Ovary (tissue), 9 donors: ENCODE data around the gene STYK1. TPM values are rescaled to one million over a fixed set of nuclear protein-coding genes. Genes with fewer than 3 reads are reported as not detected.
"Not testable (repeated sequence)": the region's sequence is repeated elsewhere in the genome, so short reads cannot be mapped to it uniquely, and the experiment has no call there.

Experiments
- DNase-seq, 5 donors: peaks; one replicate each; pipeline ENCODE4 v3.0.0-alpha.2; 2019 to 2020
- H3K27ac ChIP-seq, 2 donors: fragments of 200-600 bp; one replicate each; pipeline versions ENCODE4 v1.5.1 to v1.8.0; 2019 to 2022
- H3K27me3 ChIP-seq: fragments of 200-600 bp; one replicate; pipeline ENCODE4 v1.8.0; 2022
- H3K36me3 ChIP-seq: fragments of 200-600 bp; sonication (generic); one replicate; pipeline ENCODE4 v1.5.1; 2019
- H3K4me1 ChIP-seq: one replicate; pipeline ENCODE4 v1.8.1; 2013; ENCODE audit warnings: mild to moderate bottlenecking, moderate library complexity; ENCODE audit not compliant: insufficient read depth
- H3K4me3 ChIP-seq: fragments of 200-600 bp; sonication (generic); one replicate; pipeline ENCODE4 v1.5.1; 2017
- H3K9me3 ChIP-seq, 2 donors: fragments of 200-600 bp in 1 of 2; sonication (generic) in 1 of 2; one replicate each; pipeline versions ENCODE4 v1.5.1 to v1.8.1; 2013 to 2019; ENCODE audit warnings: mild to moderate bottlenecking in 1 of 2, moderate library complexity in 1 of 2
- CTCF ChIP-seq, 3 donors: fragments of 450-650 bp in 2 of 3; fragments of 200-600 bp in 1 of 3; IDR thresholded peaks; one replicate each; pipeline versions ENCODE4 v1.5.1 to v1.8.0; 2016 to 2022; ENCODE audit warnings: antibody characterized with exemption in 3 of 3, mild to moderate bottlenecking in 1 of 3
- EP300 ChIP-seq: sonication (generic); formaldehyde crosslinking; IDR thresholded peaks from one replicate; pipeline ENCODE4 v1.6.1; 2017; ENCODE audit warnings: antibody characterized with exemption
- POLR2A ChIP-seq: fragments of 450-650 bp; IDR thresholded peaks from one replicate; pipeline ENCODE4 v1.6.1; 2017; ENCODE audit warnings: antibody characterized with exemption, mild to moderate bottlenecking, moderate library complexity
- WGBS, 3 donors: extraction: QIAGEN DNeasy Blood & Tissue Kit in 1 of 3; methylation state at CpG; one replicate each; pipeline versions ENCODE4 v1.1.5 to v1.1.7; 2013 to 2017; 5-methylcytosine and 5-hydroxymethylcytosine counted together
- intact Hi-C, 4 donors: fragments of 100-400 bp; cut with DNase I; formaldehyde crosslinking; loops; one replicate each; pipeline versions ENCODE4 v1.11.0 to v1.15.1; 2022 to 2023
- polyA plus RNA-seq, 2 donors: library from polyadenylated mRNA; stranded (reverse); fragments of 200-250 nt in 1 of 2; fragments of 350-450 nt in 1 of 2; fragmentation: Illumina TruSeq in 1 of 2; extraction: RNeasy Lipid Tissue Mini Kit (QIAGEN cat#74804) in 1 of 2; gene quantifications; one replicate each; pipeline ENCODE4 v1.2.3, GENCODE V29; 2013 to 2014
- total RNA-seq, 7 donors: library from RNA; depleted of rRNA in 2 of 7; stranded (reverse); fragments of >200 nt in 2 of 7; fragmentation: NEBNext Ultra II Directional in 3 of 7; extraction: Animal tissue kit (Norgen Biotek cat#: 25700) in 3 of 7; gene quantifications; one replicate each; pipeline versions ENCODE4 v1.1.0 to v1.2.4, GENCODE V29; 2016 to 2023
- donor health status: DM: no; HTN: no; CAD: no; lungs with moderate emphysema.
- donor health status: DM: no; HTN: no; CAD: no.
- donor health status: Bipolar disorder and iron deficiency.
- donor health status: DM: yes; HTN: yes; CAD: no.
- donor health status: DM: no; HTN: no; CAD: no.
- donor health status: DM: yes; HTN: yes; CAD: no.

Gene STYK1
- total and polyA plus RNA-seq, 9 donors: 0.07 to 1.3 (median 0.33) TPM; not detected in 2

- Histone ChIP-seq H3K36me3 (no peaks in the 10 kb centered on the region), H3K4me3 (no peak overlapping the region), H3K4me1 (no peaks in the 10 kb centered on the region), H3K27me3 (no peaks in the 10 kb centered on the region), H3K9me3 (peaks cover 0 to 3% of the 10 kb centered on the region in 2 donors), H3K27ac (no peak overlapping the region)
- no peak for DNase-seq
- intact Hi-C loops: no loop called here
- TF ChIP-seq EP300 (no peak), CTCF (IDR thresholded peaks at IDR 0.05) (no peak), POLR2A (no peak)
- 97 to 98% (median 98%) methylated on average over 3 of the region's 3 CpGs for WGBS, 3 donors
These were observed 91.1 kb downstream of the STYK1 start for GRCh38 chr12:10582704-10583103.

GRCh38 chr12:10582133-10582532, 91.7 kb downstream of the STYK1 start:
- H3K9me3 ChIP-seq, H3K27me3 ChIP-seq, intact Hi-C loops, H3K4me1 ChIP-seq, H3K36me3 ChIP-seq, H3K4me3 ChIP-seq, DNase-seq, H3K27ac ChIP-seq: not testable (repeated sequence)
- WGBS, 3 donors: 97 to 98% (median 98%) methylated on average over 3 of the region's 3 CpGs

- Histone ChIP-seq H3K9me3 (no peaks in the 10 kb centered on the region), H3K4me3 (no peak overlapping the region), H3K27me3 (no peaks in the 10 kb centered on the region), H3K36me3 (no peaks in the 10 kb centered on the region), H3K27ac (no peak overlapping the region), H3K4me1 (no peaks in the 10 kb centered on the region)
- no peak for TF ChIP-seq EP300
- no peak for TF ChIP-seq CTCF (IDR thresholded peaks at IDR 0.05)
- no peak for TF ChIP-seq POLR2A
- WGBS, 3 donors: 72 to 79% (median 77%) methylated on average over 2 of the region's 2 CpGs
- intact Hi-C loops: no loop called here
- no peak for DNase-seq
These were observed 99.5 kb downstream of the STYK1 start for GRCh38 chr12:10574307-10574706.

GRCh38 chr12:10572021-10572490, 101.8 kb downstream of the STYK1 start:
- H3K4me1 ChIP-seq, DNase-seq, H3K27me3 ChIP-seq, H3K27ac ChIP-seq, H3K36me3 ChIP-seq, H3K4me3 ChIP-seq, H3K9me3 ChIP-seq, intact Hi-C loops: not testable (repeated sequence)
- WGBS, 3 donors: 39 to 69% (median 48%) methylated on average over 3 of the region's 3 CpGs

GRCh38 chr12:10571141-10571540, 102.7 kb downstream of the STYK1 start:
- intact Hi-C loops: no loop called here
- Histone ChIP-seq H3K4me1 (no peaks in the 10 kb centered on the region), H3K27ac (no peak overlapping the region), H3K9me3 (no peaks in the 10 kb centered on the region), H3K4me3 (no peak overlapping the region), H3K27me3 (no peaks in the 10 kb centered on the region), H3K36me3 (no peaks in the 10 kb centered on the region)
- no peak for TF ChIP-seq EP300
- TF ChIP-seq POLR2A: no peak
- TF ChIP-seq CTCF (IDR thresholded peaks at IDR 0.05): no peak
- DNase-seq: no peak
- 82 to 89% (median 88%) methylated on average over 11 of the region's 11 CpGs for WGBS, 3 donors

Other genes starting within 250 kb of the STYK1 start
- gene KLRC2, start 238.0 kb downstream of the STYK1 start, total RNA-seq: 1 to 10 TPM in 2 of 7 donors, under 1 TPM in 3, not detected in 2; 0.23 to 2.6 (median 0.57) TPM
- gene KLRC2, start 238.0 kb downstream of the STYK1 start, polyA plus RNA-seq: under 1 TPM; 0.15 to 0.28 TPM
- gene KLRC1, start 220.7 kb downstream of the STYK1 start, total RNA-seq: under 1 TPM in 5 of 7 donors, not detected in 2; 0.30 to 0.71 (median 0.52) TPM
- under 1 TPM; 0.17 to 0.73 TPM for gene KLRC1, start 220.7 kb downstream of the STYK1 start, polyA plus RNA-seq
- 1 to 10 TPM in 4 of 7 donors, under 1 TPM in 3; 0.23 to 4.5 (median 1.1) TPM for gene EIF2S3B, start 168.2 kb downstream of the STYK1 start, total RNA-seq
- 1 to 10 TPM in 1 of 2 donors, under 1 TPM in 1; 0.46 to 1.5 TPM for gene EIF2S3B, start 168.2 kb downstream of the STYK1 start, polyA plus RNA-seq
- 10 to 100 TPM in 6 of 7 donors, 1 to 10 TPM in 1; 8.5 to 25.9 (median 19.1) TPM for gene MAGOHB, start 60.4 kb downstream of the STYK1 start, total RNA-seq
- 10 to 100 TPM; 14.1 to 20.4 TPM for gene MAGOHB, start 60.4 kb downstream of the STYK1 start, polyA plus RNA-seq
- 100 to 1,000 TPM; 241 to 404 (median 275) TPM for gene YBX3, start 49.3 kb upstream of the STYK1 start, total RNA-seq
- 100 to 1,000 TPM; 193 to 302 TPM for gene YBX3, start 49.3 kb upstream of the STYK1 start, polyA plus RNA-seq
- not detected for gene TAS2R7, start 128.6 kb upstream of the STYK1 start, total RNA-seq
- gene TAS2R7, start 128.6 kb upstream of the STYK1 start, polyA plus RNA-seq: not detected
- not detected for gene TAS2R8, start 133.2 kb upstream of the STYK1 start, total RNA-seq
- not detected for gene TAS2R8, start 133.2 kb upstream of the STYK1 start, polyA plus RNA-seq
- gene TAS2R9, start 136.1 kb upstream of the STYK1 start, total RNA-seq: under 1 TPM in 1 of 7 donors, not detected in 6; 0.22 TPM
- gene TAS2R9, start 136.1 kb upstream of the STYK1 start, polyA plus RNA-seq: not detected
- 1 to 10 TPM in 3 of 7 donors, under 1 TPM in 2, not detected in 2; 0.46 to 2.5 (median 1.1) TPM for gene TAS2R10, start 152.3 kb upstream of the STYK1 start, total RNA-seq
- gene TAS2R10, start 152.3 kb upstream of the STYK1 start, polyA plus RNA-seq: under 1 TPM; 0.07 to 0.55 TPM
- gene PRR4, start 175.4 kb upstream of the STYK1 start, total RNA-seq: 1 to 10 TPM in 5 of 7 donors, under 1 TPM in 1, not detected in 1; 0.72 to 5.5 (median 2.0) TPM
- 1 to 10 TPM; 2.4 to 5.0 TPM for gene PRR4, start 175.4 kb upstream of the STYK1 start, polyA plus RNA-seq
- 10 to 100 TPM; 13.3 to 48.5 (median 22.3) TPM for gene PRH1, start 210.2 kb upstream of the STYK1 start, total RNA-seq
- gene PRH1, start 210.2 kb upstream of the STYK1 start, polyA plus RNA-seq: 1 to 10 TPM; 2.2 to 4.2 TPM
- 1 to 10 TPM in 6 of 7 donors, under 1 TPM in 1; 0.74 to 3.5 (median 1.8) TPM for gene TAS2R13, start 235.5 kb upstream of the STYK1 start, total RNA-seq
- gene TAS2R13, start 235.5 kb upstream of the STYK1 start, polyA plus RNA-seq: under 1 TPM; 0.06 to 0.15 TPM